ENCODE measurements around the gene HDGFL1.

- TF ChIP-seq EZH2 (IDR thresholded peaks at IDR 0.05; ENCODE audit: insufficient read depth, poor library complexity, severe bottlenecking) (no peak), EZH2phosphoT487 (IDR thresholded peaks at IDR 0.05; ENCODE audit: insufficient read depth, low read depth) (no peak)
These were observed 51.7 kb downstream of the HDGFL1 start for GRCh38 chr6:22621028-22621427.
